GM19395 (cell line): ENCODE results near the gene PDE3A.
"Not testable (repeated sequence)": the region's sequence is repeated elsewhere in the genome, so short reads cannot be mapped to it uniquely, and the experiment has no call there.

ENCODE experiments used
- ATAC-seq: cut with Tn5 transposase; IDR thresholded peaks from one replicate; pipeline ENCODE4 v1.9.1; 2021; ENCODE audit warnings: mild to moderate bottlenecking, moderate library complexity; ENCODE audit not compliant: unreplicated experiment

PDE3A gene

GRCh38 chr12:20372326-20373096 lies 4.2 kb downstream of the PDE3A start:
- no peak for ATAC-seq

DNA sequence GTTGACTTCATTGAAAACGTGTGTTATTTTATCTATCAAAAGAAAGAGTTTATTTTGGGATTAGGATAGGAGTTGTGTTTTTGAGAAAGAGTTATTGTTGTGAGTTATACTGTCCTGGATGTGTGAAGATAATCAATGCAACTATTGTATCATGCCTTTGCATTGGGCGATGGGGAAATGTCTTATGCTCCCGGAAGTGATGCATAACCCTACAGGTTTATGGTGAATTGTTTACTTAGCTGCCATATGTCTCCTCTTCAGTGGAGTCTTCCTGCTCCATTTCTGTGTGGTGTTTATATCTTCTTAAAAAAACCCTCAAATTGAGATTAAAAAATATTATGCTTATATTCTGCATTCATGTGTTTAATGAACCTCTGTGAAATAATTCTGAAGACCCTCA lies 6.5 kb downstream of the PDE3A start:
- ATAC-seq, result no peak

GRCh38 chr12:20375560-20375959 lies 7.2 kb downstream of the PDE3A start:
- no peak for ATAC-seq

- ATAC-seq, result no peak
Measured at GRCh38 chr12:20376984-20377383, 8.6 kb downstream of the PDE3A start.

DNA sequence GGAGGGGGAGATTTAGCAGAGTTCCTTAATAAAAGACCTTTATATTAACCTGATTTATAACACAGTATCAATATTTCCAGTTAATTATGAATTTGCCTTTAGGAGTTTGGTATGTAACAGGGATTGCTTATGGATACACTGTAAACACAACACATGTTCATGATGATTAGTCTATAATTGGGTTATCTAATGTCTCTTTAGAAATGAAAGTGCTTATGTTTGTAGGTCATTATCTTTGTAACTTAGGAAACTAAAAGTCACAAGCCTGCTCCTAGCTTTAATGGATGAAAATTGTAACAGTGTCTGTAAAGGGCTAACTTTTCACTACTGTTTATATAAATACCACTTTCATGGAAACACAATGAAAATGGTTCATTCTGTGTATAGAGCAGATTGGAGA lies 9.4 kb downstream of the PDE3A start:
- no peak for ATAC-seq

DNA sequence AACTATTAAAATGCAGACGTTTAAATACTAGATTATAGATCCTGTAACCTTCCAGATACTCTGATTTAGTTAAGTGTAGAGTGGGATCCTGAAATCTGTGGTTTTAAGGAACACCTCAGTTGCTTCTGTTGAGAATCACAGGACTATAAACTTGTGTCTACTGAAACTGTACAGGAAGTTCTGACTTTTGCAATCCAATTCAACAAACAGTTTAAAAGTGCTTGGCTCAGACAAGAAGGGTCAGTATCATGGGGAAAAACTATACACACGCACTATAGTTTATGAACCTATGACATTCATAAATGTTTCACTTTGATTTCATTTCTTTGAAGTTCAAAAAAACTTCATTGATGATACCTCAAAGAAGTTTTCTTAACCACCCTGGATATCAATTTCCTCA lies 13.8 kb downstream of the PDE3A start:
- ATAC-seq, result no peak

DNA sequence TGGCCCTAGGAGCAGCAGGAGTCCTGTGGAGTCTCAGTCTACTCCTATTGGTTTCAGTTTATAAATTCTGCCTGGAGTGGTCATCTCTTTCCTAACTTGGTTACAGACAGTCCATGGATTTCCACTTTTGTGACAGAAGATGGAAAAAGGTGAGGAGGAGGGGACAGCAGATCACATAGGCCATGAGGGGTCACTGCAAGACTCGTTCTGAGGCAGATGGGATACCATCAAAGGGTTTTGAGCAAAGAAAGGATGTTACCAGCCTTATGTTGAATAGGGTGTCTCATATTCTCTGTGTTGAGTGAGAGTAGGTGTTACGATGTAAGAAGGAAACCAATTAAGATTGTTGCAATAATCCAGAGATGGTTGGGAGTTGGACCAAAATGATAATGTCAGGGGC lies 15.3 kb downstream of the PDE3A start:
- no peak for ATAC-seq

DNA sequence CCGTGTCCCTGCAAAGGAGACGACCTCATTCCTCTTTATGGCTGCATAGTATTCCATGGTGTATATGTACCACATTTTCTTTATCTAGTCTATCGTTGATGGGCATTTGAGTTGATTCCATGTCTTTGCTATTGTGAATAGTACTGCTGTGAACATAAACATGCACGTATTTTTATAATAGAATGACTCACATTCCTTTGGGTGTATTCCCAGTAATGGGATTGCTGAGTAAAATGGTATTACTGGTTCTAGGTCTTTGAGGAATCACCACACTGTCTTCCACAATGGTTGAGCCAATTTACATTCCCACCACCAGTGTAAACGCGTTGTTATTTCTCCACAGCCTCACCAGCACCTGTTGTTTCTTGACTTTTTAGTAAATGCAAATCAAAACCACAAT lies 16.5 kb downstream of the PDE3A start:
- not testable (repeated sequence) for ATAC-seq

GRCh38 chr12:20390846-20391245 lies 22.5 kb downstream of the PDE3A start:
- ATAC-seq, result no peak

GRCh38 chr12:20392339-20392738 lies 24.0 kb downstream of the PDE3A start:
- ATAC-seq, result no peak

DNA sequence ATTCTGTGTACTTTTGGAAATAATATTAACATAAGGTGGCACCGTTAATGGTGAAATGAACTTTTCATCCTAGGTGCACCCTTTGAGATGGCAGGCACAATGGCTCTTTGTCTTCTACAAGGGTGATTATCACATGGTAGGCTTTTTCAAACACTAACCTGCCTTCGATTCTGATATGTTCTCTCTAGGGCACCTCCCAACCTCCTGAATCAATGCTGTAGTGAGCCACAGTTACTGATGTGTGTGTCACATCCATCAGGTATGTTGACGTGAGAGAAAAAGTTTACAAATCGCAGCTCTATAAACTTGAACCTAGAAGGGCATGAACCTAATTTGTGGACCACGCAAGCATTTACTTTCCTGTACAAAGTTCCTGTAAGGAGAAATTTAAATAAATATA lies 25.4 kb downstream of the PDE3A start:
- ATAC-seq, result no peak

GRCh38 chr12:20395791-20396550 lies 27.6 kb downstream of the PDE3A start:
- ATAC-seq, result no peak

DNA sequence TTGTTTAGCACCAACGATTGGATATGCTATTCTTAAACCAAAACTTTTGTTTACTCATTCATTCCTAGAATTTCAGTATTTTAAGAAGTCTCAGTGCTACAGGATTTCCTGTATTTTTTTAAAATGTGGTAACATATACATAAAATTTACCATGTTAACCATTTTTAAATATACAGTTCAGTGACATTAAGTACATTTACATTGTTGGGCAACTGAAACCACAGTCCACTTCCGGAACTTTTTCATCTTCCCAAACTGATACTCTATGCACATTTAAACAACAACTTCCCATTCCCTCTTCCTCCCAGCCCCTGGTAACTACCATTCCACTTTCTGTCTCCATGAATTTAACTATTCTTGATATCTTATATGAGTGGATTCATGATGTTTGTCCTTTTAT lies 30.3 kb downstream of the PDE3A start:
- ATAC-seq, result no peak

DNA sequence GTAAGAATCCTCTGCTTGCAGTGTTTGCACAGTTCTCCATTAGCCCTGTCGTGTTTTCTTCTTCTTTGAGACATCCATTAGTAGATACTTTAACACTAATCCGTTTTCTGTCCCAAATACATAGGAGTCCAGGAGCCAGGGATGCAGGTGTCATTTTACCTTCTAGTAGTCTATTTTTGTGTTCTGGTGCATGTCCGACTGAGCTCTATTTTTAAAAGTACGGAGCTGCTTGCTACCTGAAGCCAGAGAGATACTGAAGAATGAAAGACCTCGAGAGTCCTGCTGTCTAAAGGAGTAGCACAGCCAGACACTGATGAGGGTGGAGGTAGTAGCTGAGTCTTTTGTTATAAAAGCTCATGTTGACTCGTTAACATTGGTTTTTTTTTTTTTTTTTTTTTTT lies 31.7 kb downstream of the PDE3A start:
- no peak for ATAC-seq

DNA sequence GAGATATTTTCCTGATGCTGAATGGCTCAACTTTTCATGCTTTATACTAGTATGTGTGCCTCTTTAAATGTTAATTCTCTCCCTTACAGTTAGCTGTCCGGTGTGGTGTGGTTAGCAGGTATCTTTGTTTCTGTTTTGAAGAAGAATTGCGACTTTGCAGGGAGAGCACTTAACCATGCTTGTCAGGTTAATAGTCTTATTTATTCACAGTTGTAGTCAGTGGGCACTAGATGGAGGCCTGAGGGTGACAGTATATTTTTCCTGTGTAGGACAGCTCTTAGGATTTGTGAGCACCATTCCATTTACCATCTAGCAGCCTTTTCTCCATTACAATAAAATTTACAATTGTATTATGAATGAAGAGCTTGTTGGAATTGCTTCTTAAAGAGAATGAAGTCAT lies 34.9 kb downstream of the PDE3A start:
- no peak for ATAC-seq

DNA sequence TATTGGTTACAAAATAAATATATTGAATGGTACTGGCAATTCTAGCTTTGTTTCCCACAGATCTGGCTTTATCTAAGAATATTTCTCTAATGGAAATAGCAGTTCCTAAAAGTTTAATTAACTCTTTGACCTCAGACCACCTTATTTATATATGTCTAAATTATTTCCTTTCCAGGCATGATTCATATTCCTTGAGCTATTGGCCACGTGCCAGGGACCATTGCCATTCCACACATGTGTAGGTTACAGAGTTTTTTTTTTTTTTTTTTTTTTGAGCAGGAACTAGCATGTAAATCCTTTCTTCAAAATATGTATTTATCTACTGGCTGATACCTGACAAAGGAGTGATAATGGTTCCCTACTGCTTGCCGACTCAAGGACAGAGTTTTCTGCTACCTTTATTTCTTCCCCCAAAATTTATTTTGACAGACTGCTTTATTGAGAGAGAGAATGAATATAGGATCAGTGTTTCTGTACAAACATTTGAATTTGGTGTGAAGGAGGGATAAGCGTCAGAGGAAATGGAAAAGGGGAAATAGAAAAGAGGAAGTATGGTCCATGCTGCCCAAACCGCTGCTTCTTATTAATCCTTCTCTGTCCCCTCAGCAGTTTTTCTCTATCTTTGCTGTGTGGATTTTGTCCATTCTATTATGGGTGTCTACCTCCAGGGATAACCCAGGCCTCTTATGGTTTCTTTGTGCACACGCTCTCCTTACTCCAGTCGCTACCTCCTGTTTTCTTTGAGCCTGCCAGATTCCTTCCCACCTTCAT lies 36.4 kb downstream of the PDE3A start:
- no peak for ATAC-seq

DNA sequence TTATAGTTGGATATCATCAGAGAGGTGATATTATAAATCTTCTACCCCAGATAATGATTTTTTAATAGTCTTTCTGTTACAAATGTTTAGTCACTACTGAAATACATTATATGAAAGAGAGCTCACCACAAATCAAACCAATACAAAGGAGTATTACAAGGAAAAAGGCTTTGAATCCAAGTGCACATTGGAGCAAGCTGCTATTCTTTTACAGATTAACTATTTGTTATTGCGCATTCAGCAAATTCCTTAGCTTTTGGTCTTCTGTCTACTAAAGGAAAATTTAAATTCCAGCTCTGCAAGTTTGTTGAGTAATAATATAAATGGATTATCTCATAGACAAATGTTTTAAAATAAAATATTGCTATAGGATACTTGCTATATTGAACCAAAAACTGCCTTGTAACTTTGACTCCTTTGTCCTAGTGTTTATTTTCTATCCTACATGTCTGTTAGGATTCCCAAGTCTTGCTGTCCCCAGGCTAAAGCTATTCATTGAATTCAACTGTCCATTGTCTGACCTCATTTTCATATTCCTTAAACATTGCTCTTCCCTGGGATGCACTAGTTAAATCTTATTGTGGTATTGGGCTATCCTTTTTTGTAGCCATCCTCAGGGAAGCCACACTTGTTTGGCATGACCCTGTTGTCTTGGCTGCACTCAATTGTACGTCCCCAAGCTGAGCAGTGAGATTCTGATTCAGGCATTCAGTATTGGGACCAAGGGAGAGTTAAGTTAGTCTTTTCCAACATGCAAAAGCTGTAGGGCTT lies 41.5 kb downstream of the PDE3A start:
- no peak for ATAC-seq

DNA sequence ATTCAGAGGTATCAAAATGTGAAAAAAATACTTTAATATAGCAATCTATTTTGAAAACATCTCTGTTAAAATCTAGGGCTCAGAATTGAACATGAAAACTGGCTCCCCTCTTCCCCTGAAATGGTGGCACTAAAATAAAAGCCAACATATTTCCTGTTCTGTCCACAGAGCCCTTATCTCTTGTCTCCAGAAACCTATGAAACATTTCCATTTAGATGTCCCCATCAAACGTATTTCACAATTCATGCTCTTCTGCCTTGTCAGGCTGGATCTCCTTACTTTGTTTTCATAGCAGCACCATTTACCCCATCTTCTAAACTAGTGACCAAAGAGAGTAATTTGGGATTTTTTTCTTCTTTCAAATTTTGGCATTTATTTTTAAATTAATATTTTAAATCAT lies 42.4 kb downstream of the PDE3A start:
- ATAC-seq, result no peak

- no peak for ATAC-seq
Measured at GRCh38 chr12:20411345-20411744, 43.0 kb downstream of the PDE3A start.

GRCh38 chr12:20415028-20415427 lies 46.7 kb downstream of the PDE3A start:
- no peak for ATAC-seq

DNA sequence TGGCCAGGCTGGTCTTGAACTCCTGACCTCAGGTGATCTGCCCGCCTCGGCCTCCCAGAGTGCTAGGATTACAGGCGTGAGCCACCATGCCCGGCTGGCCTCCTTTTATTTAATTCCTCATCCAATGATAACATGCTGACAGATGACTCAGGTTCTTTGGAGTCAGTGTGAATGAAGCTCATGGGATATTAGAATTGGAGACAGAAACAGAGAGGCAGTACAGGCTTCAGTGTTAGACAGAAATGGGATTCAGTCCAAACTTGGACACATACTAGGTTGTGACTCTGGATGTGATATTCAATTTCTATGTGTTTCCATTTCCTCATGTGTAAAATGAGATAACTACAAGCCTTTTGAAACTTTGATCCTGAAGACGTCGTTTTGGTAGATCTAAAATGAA lies 47.3 kb downstream of the PDE3A start:
- no peak for ATAC-seq
